BLaER1 treated with 17β-estradiol and CSF1 and Interleukin-3, amounts not matched to agents 10 nM and 100 nM (cell line): ENCODE measurements around the gene FRMD4A.

Experiments
- H3K27ac ChIP-seq, 11 experiments: shearing (Covaris generic); formaldehyde crosslinking; 2 replicates each; pipeline ENCODE4 v1.8.1; 2022
- H3K27me3 ChIP-seq, 11 experiments: shearing (Covaris generic); formaldehyde crosslinking; 2 replicates each; pipeline ENCODE4 v1.8.1; 2022
- H3K36me3 ChIP-seq, 11 experiments: shearing (Covaris generic); formaldehyde crosslinking; 2 replicates each; pipeline ENCODE4 v1.8.1; 2022
- H3K4me1 ChIP-seq, 10 experiments: shearing (Covaris generic); formaldehyde crosslinking; 2 replicates each; pipeline ENCODE4 v1.8.1; 2022
- H3K4me2 ChIP-seq, 11 experiments: shearing (Covaris generic); formaldehyde crosslinking; 2 replicates each; pipeline ENCODE4 v1.8.1; 2022
- H3K4me3 ChIP-seq, 10 experiments: shearing (Covaris generic); formaldehyde crosslinking; 2 replicates each; pipeline ENCODE4 v1.8.1; 2022
- H3K9ac ChIP-seq, 11 experiments: shearing (Covaris generic); formaldehyde crosslinking; 2 replicates each; pipeline ENCODE4 v1.8.1; 2022
- H3K9me3 ChIP-seq, 11 experiments: shearing (Covaris generic); formaldehyde crosslinking; replicated peaks in 1 of 11; 2 replicates each; pipeline ENCODE4 v1.8.1; 2022
- H4K20me1 ChIP-seq, 11 experiments: shearing (Covaris generic); formaldehyde crosslinking; 2 replicates each; pipeline ENCODE4 v1.8.1; 2022
- Cebpa-rat ChIP-seq, 11 experiments: shearing (Covaris generic); IDR thresholded peaks; 2 replicates each; pipeline ENCODE4 v1.8.1; 2022

Gene FRMD4A

GRCh38 chr10:14102056-14102455 lies 228.7 kb downstream of the FRMD4A start:
- H3K4me1 ChIP-seq, result no peaks in the 10 kb centered on the region
- H3K27ac ChIP-seq, result no peak overlapping the region
- no peak overlapping the region for H3K4me2 ChIP-seq
- H3K9ac ChIP-seq, result no peak overlapping the region
- no peak overlapping the region for H3K4me3 ChIP-seq
- no peaks in the 10 kb centered on the region for H3K36me3 ChIP-seq
- no peaks in the 10 kb centered on the region for H3K27me3 ChIP-seq
- peaks cover 0 to 27% (median 12%) of the 10 kb centered on the region in 11 experiments; a peak in 11 of 22 replicates for H3K9me3 ChIP-seq
- no peak for TF ChIP-seq Cebpa-rat (IDR thresholded peaks at IDR 0.05)
- no peaks in the 10 kb centered on the region for H4K20me1 ChIP-seq

- H3K36me3 ChIP-seq, result no peaks in the 10 kb centered on the region
- TF ChIP-seq Cebpa-rat (IDR thresholded peaks at IDR 0.05), result no peak
- H3K9ac ChIP-seq, result no peak overlapping the region
These were observed 230.8 kb downstream of the FRMD4A start for GRCh38 chr10:14099885-14100284.

GRCh38 chr10:14093730-14094484 lies 236.8 kb downstream of the FRMD4A start:
- no peak for TF ChIP-seq Cebpa-rat (IDR thresholded peaks at IDR 0.05)
- H3K9ac ChIP-seq, result no peak overlapping the region
- H3K4me3 ChIP-seq, result no peak overlapping the region
- no peaks in the 10 kb centered on the region for H3K9me3 ChIP-seq
- H3K27me3 ChIP-seq, result no peaks in the 10 kb centered on the region
- no peaks in the 10 kb centered on the region for H3K36me3 ChIP-seq
- no peak overlapping the region for H3K4me2 ChIP-seq
- no peak overlapping the region for H3K27ac ChIP-seq
- no peaks in the 10 kb centered on the region for H4K20me1 ChIP-seq
- H3K4me1 ChIP-seq, result no peaks in the 10 kb centered on the region

More at GRCh38 chr10:14099885-14100284, 230.8 kb downstream of the FRMD4A start:
- H3K4me1 ChIP-seq, result no peaks in the 10 kb centered on the region
- no peak overlapping the region for H3K4me3 ChIP-seq
- no peaks in the 10 kb centered on the region for H4K20me1 ChIP-seq
- peaks cover 0 to 12% (median 10%) of the 10 kb centered on the region in 11 experiments; a peak in 7 of 22 replicates for H3K9me3 ChIP-seq
- no peaks in the 10 kb centered on the region for H3K27me3 ChIP-seq
- no peak overlapping the region for H3K4me2 ChIP-seq
- H3K27ac ChIP-seq, result no peak overlapping the region

- Histone ChIP-seq H4K20me1 (no peaks in the 10 kb centered on the region), H3K9ac (no peak overlapping the region)
- TF ChIP-seq Cebpa-rat (IDR thresholded peaks at IDR 0.05), result no peak
These were observed 237.9 kb downstream of the FRMD4A start for GRCh38 chr10:14092799-14093198.

GRCh38 chr10:14089556-14090292 lies 241.0 kb downstream of the FRMD4A start:
- Histone ChIP-seq H3K27ac (no peak overlapping the region), H3K9ac (no peak overlapping the region), H3K4me3 (no peak overlapping the region), H3K27me3 (no peaks in the 10 kb centered on the region), H3K4me2 (no peak overlapping the region), H3K9me3 (no peaks in the 10 kb centered on the region), H3K36me3 (no peaks in the 10 kb centered on the region), H3K4me1 (no peaks in the 10 kb centered on the region), H4K20me1 (no peaks in the 10 kb centered on the region)
- no peak for TF ChIP-seq Cebpa-rat (IDR thresholded peaks at IDR 0.05)

More at GRCh38 chr10:14092799-14093198, 237.9 kb downstream of the FRMD4A start:
- Histone ChIP-seq H3K4me2 (no peak overlapping the region), H3K4me3 (no peak overlapping the region), H3K9me3 (no peaks in the 10 kb centered on the region), H3K36me3 (no peaks in the 10 kb centered on the region), H3K4me1 (no peaks in the 10 kb centered on the region), H3K27me3 (no peaks in the 10 kb centered on the region), H3K27ac (no peak overlapping the region)

- Histone ChIP-seq H3K4me3 (no peak overlapping the region), H3K9ac (no peak overlapping the region), H3K27ac (no peak overlapping the region), H3K36me3 (no peaks in the 10 kb centered on the region), H3K27me3 (no peaks in the 10 kb centered on the region), H3K4me2 (no peak overlapping the region), H3K9me3 (no peaks in the 10 kb centered on the region), H4K20me1 (no peaks in the 10 kb centered on the region), H3K4me1 (no peaks in the 10 kb centered on the region)
- TF ChIP-seq Cebpa-rat (IDR thresholded peaks at IDR 0.05), result no peak
These were observed 243.2 kb downstream of the FRMD4A start for GRCh38 chr10:14087566-14087965.

- Histone ChIP-seq H3K4me2 (no peak overlapping the region), H3K36me3 (no peaks in the 10 kb centered on the region), H3K27ac (no peak overlapping the region)
These were observed 244.1 kb downstream of the FRMD4A start for GRCh38 chr10:14086596-14086995.

GRCh38 chr10:14084875-14085274 lies 245.8 kb downstream of the FRMD4A start:
- no peak for TF ChIP-seq Cebpa-rat (IDR thresholded peaks at IDR 0.05)
- Histone ChIP-seq H3K4me2 (no peak overlapping the region), H4K20me1 (no peaks in the 10 kb centered on the region), H3K9ac (no peak overlapping the region), H3K4me1 (no peaks in the 10 kb centered on the region), H3K36me3 (no peaks in the 10 kb centered on the region), H3K4me3 (no peak overlapping the region), H3K9me3 (peaks cover 0 to under 1% (median 0%) of the 10 kb centered on the region in 11 experiments; a peak in 1 of 22 replicates), H3K27me3 (no peaks in the 10 kb centered on the region), H3K27ac (no peak overlapping the region)

More at GRCh38 chr10:14086596-14086995, 244.1 kb downstream of the FRMD4A start:
- Histone ChIP-seq H3K27me3 (no peaks in the 10 kb centered on the region), H3K4me3 (no peak overlapping the region), H3K4me1 (no peaks in the 10 kb centered on the region), H3K9ac (no peak overlapping the region), H4K20me1 (no peaks in the 10 kb centered on the region), H3K9me3 (no peaks in the 10 kb centered on the region)
- TF ChIP-seq Cebpa-rat (IDR thresholded peaks at IDR 0.05), result no peak

GRCh38 chr10:14080795-14081194 lies 249.9 kb downstream of the FRMD4A start:
- no peak overlapping the region for H3K27ac ChIP-seq
- H3K36me3 ChIP-seq, result no peaks in the 10 kb centered on the region
- no peaks in the 10 kb centered on the region for H4K20me1 ChIP-seq

More at GRCh38 chr10:14080795-14081194, 249.9 kb downstream of the FRMD4A start:
- no peak for TF ChIP-seq Cebpa-rat (IDR thresholded peaks at IDR 0.05)
- H3K9ac ChIP-seq, result no peak overlapping the region
- no peaks in the 10 kb centered on the region for H3K27me3 ChIP-seq
- H3K4me2 ChIP-seq, result no peak overlapping the region
- H3K4me3 ChIP-seq, result no peak overlapping the region
- H3K4me1 ChIP-seq, result no peaks in the 10 kb centered on the region
- peaks cover 0 to 20% (median 8%) of the 10 kb centered on the region in 11 experiments; a peak in 16 of 22 replicates for H3K9me3 ChIP-seq
